GM18511 (cell line): Measurements from ENCODE around the gene SOD3.

Experiments
- ATAC-seq: cut with Tn5 transposase; IDR thresholded peaks from one replicate; pipeline ENCODE4 v1.9.1; 2021; ENCODE audit warnings: mild to moderate bottlenecking, moderate library complexity; ENCODE audit not compliant: unreplicated experiment

The SOD3 gene, protein sequence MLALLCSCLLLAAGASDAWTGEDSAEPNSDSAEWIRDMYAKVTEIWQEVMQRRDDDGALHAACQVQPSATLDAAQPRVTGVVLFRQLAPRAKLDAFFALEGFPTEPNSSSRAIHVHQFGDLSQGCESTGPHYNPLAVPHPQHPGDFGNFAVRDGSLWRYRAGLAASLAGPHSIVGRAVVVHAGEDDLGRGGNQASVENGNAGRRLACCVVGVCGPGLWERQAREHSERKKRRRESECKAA

DNA sequence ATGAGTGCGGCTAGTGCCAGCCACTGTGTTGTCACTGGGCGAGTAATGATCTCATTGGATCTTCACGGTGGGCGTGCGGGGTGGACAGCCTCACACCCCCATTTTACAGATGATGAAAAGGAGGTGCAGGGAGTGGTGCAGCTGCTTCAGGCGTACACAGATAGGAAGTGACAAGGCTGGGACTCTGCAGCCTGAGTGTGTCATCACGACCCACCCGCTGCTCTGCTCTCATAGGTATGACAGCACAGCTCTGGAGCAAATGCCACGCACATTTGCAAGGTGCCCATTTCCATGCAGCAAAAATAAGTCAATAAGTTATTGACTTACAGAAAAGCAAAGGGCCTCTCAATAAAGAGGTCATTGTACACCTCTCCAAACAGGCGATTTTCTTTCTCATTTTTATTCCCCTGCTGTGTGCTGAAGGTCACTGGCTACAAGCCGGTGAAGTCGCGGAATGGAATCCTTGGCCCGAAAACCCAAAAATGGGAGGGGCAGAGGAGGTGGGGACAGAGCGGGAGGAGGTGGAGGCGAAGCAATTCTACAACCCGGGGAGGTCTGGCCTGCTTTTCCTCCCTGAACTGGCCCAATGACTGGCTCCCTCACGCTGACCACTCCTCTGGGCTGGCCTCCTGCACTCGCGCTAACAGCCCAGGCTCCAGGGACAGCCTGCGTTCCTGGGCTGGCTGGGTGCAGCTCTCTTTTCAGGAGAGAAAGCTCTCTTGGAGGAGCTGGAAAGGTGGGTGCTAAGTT lies at the start of gene SOD3:
SOD3 (plus strand) TSS at position 658 of the 750 bp plus-strand sequence. CDS start 3,949 bp downstream, outside the sequence.
- no peak for ATAC-seq

DNA sequence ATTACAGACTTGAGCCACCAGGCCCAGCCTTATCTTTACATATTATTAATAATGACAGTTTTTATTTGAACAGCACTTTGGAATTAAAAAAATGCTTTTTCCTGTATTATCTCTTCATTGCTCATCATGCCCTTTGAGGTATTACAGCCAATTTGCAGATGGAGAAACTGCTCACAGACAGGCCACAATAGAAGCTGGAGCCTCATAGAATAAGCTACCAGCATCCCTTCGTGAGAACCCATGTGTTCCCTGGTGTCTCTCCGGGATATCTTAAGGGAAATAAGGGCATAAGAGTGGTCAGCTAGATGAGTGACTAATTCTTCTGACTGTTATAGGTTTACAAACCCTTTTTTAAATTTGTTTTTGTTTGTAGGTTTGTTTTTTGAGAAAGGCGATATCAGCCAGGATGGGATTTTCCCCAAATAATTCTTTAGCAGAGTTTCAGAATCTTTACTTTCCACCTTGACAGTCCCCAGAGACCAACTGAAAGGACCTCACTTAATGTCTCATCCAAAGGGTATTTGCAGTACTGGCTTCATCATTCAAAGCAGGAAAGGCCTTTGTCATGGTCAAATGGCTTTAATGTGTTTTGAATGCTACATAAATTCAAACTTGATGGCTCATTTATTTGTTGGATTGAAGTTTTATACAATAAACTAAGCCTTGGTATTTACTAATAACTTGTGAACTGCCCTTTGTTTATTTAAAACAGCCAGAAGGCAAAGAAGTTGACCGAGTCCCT lies 48.0 kb upstream of the SOD3 start:
- no peak for ATAC-seq

DNA sequence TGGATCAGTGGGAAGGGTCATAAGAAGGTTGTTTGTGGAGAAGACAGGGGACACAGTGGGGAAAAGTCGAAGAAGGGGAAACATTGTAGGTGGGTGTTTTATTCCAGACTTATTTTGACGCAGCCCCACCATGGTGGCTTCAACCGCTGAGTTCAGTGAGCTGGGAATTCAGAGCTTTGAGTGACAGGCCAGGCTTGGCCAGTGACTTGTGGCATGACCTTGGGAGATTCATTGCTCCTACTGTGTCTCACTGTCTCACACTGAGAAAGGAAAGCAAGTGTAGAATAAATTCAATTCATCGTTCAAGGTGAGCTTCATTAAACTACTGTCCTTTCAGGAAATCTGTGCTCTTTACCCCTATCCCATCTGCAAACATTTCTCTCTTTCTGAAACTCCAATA lies 47.4 kb upstream of the SOD3 start:
- ATAC-seq: no peak

DNA sequence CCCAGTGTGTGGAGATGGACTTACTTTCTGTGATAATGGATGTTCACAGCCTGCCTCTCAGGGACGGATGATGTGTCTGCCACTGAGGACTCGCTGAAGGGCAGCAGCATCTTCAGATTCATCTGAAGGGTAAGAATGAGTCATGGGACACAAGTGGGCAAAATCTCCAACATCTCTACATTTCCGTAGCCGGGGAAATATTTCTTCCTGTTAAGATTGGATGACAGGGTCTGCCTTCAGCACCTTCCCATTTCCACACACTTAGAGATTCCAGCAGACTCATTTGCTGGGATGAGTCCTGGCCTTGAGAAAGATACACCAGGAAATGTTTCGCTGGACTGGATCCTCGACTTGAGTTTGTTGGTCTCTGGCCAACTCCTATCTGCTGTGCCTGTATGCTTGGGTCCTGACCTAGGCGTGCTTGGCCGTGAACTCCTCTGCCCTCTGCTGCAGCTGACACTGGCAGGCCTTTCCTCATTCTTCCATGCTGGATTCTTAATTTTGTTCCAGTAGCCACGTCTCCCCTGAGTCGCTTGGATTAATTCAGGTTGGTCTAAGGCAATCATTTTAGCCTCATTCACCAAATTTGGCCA lies 46.5 kb upstream of the SOD3 start:
- no peak for ATAC-seq

DNA sequence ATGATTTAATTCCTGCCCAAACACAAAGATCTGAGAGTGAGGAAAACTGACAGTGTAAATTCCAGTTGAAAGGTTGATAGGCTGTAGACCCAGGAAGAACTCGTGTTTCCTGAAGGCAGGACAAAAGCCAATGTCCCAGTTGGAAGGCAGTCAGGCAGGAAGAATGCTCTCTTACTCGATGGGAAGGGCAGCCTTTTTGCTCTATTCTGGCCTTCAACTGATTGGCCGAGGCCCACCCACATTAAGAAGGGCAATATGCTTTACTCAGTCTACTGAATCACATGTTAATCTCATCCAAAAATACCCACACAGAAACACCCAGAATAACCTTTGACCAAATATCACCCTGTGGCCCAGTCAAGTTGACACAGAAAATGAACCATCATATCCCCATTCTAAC lies 45.3 kb upstream of the SOD3 start:
- no peak for ATAC-seq

DNA sequence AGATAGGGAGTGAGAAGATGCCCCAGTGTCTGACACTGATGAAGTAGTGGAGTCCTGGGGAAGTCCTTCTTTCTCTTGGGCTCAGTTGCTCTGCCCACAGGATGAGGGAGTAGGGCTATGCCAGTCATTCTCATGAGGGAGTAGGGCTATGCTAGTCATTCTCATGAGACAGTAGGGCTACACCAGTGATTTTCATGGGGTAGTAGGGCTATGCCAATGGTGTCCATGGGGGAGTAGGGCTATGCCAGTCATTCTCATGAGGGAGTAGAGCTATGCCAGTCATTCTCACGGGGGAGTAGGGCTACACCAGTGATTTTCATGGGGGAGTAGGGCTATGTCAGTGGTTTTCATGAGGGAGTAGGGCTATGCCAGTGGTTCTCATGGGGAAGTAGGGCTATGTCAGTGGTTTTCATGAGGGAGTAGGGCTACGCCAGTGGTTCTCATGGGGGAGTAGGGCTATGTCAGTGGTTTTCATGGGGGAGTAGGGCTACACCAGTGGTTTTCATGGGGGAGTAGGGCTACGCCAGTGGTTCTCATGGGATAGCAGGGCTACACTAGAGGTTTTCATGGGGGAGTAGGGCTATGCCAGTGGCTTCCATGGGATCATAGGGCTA lies 43.3 kb upstream of the SOD3 start:
- no peak for ATAC-seq

DNA sequence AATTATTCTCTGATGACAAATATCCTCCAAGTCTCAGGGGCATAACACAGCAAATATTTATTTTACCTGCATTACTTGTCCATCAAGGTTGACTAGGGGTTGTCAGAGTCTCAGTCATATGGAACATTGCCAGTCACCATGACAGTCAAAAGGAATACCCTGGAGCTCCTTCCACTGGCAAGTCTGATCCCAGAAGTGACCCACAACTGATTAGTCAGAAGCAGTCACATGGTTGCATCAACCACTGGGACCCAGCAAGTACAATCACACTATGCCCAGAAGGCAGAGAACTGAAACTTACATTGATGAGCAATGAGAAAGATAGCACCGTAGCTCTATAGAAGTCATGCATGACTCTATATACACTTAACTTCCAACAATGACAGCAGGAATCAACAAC lies 41.9 kb upstream of the SOD3 start:
- ATAC-seq: peak; percentile 90

DNA sequence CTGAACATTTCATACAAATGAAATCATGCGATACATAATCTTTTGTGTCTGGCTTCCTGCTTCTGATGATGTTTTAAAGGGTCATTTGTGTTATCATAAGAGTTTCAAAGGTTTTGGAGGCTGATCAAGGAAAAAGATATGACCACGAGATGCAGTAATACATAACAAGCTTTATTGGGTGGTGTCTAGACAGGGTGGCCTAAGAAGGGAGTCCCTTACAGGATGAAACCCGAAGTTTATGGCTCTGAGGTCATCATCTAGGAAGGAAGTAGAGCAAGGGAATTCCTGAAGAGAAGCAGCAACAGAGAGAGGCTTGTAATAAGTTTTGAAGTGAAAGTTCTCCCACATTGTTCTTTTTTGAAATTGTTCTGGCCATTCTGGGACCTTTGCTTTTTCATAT lies 40.8 kb upstream of the SOD3 start:
- no peak for ATAC-seq

DNA sequence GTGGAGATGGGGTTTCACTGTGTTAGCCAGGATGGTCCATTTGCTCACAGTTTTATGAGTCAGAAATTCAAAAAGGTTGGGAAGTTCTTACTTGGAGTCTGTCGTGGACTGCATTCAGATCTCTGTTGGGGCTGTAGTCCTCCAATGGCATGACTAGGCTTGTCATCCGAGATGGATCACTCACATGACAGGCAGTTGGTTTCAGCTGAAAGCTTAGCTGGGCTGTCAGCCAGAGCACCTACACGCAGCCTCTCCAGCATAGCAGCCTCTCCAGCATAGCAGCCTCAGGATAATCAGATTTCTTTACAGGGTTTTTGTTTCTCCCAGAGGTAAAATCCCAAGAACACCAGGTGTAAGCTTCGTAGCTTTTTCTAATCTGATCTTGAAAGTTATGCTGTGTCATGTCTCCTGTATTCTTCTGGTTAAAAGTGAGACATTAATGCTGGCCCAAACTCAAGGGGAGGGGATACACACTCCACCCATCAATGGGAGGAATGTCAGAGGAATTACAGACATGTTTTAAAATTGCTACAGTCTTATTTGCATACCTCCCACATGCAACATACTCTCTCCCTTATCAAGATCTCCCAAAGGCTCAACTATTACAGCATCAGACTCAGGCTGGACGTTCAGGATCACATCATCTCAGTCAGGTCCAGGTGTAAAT lies 31.6 kb upstream of the SOD3 start:
- ATAC-seq: no peak

DNA sequence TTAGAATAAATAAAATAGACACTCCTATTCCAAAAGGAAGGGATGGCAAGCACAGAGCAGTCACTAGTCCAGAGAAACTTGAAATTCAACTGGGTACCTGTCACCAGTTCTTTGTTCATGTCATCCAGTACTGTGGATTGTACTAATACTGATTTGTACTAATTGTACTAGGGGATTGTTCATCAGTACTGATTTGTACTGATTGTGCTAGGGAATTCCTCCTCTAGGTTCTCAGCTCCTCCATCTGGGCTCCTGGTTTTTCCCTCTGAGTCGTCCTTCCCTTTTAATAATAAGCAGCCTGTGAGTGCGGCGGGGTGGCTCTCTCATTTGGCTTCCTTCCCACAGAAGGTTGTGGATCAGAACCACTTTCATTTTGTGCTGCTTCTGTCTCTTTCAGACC lies 31.0 kb upstream of the SOD3 start:
- ATAC-seq: no peak

DNA sequence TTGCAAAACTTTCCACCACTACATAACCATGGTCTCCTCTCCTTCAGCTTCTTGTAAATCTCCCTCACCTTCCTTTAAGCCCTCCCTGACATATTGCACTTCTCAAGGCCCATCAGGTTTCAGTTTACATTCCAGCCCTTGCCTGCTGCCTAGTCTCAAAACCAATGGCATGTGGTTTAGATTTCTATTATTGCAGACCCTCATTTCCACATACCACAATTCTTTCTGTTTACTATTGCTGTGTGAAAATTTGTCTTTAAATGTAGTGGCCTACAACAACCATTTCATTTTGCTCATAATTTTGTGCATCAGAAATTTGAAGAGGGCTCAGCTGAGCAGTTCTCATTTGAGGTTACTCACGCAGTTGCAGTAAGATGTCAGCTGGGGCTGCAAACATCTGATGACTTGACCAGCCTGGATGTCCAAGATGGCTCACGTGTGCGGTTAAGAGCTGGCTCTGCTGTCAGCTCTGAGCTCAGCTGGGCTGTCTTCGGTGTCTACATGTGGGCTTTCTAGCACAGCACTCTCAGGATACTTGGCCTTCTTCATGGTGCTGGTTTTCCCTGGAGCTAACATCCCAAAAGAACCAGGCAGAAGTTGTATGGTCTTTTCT lies 29.9 kb upstream of the SOD3 start:
- ATAC-seq: no peak

DNA sequence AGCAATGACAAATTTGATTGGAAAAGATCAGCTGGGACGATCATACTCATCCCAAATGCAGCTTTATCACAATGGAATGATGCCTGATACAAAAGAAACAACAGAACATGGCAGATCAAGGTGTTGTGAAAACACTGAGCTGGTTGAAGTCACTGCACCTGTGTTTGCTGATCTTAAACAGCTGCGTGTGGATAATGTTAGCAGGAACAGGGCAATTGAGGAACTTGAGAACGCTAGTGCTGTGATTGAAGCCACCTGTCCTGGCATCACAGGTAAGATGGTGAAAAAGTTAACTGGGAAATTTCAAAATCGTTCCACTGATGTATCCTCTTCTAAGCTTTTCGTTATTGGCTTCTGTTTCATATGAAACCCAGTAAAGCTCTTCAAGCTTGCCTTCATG lies 27.4 kb upstream of the SOD3 start:
- ATAC-seq: peak; percentile 6

DNA sequence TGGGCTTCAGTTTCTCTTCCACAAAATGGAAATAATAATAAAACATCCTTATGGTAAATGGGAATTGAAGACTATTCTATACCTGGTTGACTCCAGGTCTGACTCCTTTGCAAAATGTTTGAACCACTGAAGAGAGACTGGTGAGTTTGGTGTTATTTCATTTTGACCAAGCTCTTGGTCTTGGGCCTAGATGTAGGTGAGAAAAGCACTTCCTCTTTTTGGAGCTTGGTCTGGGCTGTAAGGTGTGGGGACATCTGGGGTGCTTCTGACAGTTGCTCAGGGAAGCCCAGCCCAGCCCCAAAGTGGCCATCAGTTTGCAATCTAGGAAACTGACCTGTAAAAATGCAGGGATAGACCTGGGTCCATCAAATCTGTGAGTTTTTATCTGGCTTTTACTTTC lies 26.8 kb upstream of the SOD3 start:
- peak; percentile 84 for ATAC-seq

DNA sequence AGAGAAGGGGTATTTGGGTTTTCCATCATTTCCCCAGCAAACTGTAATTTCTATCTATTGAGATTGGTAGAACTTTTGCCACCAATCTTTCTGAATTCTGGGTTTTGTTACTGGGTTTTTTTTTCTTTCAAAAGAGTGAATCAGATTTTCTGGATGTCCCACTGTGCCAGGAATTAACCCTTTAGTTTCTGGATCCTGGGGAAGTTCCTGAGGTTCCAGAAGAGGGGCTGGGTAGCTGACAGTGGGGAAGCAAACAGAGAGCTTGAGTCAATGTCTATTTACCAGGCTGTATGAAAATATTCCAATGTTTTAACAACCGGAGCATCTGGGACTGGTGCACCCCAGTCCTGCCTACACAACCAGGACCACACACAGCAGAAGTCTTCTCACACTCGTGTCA lies 25.8 kb upstream of the SOD3 start:
- ATAC-seq: peak; percentile 2

DNA sequence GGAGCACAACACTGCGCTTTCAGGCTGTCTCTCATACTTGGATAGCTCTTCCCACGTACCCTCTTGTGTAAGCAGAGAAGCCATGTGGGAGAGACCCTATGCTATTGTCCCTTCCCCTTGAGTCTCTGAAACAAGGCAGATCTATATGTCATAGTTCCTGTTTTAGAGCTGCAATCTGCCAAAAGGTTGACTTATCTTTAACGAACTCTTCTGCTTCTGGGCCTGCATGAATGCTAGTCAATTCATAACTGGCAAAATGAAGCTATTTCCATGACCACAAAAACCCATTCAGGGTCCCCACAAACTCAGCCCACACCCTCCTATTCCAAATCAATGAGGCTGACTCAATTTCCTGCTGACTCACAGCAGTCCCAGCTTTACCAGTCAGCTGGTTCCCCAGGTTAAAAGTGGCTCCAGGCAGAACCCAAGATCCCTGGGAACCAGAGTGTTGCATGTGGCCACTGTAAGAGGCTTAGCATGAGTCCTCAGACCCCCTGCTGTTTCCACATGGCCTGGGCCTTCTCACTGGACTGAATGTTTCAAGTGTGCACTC lies 25.3 kb upstream of the SOD3 start:
- ATAC-seq: peak; percentile 76

DNA sequence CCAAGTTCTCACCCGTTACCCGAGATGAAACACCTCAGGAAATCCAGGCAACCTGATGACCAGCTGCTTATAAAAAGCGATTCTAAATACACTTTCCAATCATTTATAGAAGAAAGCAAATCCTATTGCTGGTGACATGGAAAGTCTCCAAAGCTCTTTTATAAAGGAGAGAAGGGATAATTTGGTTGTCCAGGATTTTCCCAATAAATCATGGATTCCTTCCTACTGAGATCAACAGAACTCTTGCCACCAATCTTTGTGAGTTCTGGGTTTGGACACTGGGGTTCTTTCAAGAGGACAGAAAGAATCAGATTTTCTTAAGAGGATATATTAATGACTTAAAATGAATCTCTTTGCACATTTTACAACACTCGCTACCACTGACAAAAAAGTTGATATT lies 24.7 kb upstream of the SOD3 start:
- ATAC-seq: no peak

DNA sequence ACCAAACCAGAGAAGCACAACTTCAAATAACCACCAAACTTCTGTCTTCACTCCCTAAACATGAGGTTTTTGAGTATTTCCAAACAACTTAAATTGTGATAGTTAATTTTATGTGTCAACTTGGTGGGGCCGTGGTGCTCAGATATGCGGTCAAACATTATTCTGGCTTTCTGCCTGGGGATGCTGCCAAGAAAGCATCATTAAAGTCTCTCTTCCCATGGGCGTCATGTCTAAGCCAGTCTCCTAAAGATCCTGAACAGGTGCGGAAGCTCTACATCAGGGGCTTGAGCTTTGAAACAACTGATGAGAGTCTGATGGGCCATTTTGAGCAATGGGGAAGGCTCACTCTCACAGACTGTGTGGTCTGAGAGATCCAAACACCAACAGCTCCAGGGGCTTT lies 24.1 kb upstream of the SOD3 start:
- ATAC-seq: no peak

DNA sequence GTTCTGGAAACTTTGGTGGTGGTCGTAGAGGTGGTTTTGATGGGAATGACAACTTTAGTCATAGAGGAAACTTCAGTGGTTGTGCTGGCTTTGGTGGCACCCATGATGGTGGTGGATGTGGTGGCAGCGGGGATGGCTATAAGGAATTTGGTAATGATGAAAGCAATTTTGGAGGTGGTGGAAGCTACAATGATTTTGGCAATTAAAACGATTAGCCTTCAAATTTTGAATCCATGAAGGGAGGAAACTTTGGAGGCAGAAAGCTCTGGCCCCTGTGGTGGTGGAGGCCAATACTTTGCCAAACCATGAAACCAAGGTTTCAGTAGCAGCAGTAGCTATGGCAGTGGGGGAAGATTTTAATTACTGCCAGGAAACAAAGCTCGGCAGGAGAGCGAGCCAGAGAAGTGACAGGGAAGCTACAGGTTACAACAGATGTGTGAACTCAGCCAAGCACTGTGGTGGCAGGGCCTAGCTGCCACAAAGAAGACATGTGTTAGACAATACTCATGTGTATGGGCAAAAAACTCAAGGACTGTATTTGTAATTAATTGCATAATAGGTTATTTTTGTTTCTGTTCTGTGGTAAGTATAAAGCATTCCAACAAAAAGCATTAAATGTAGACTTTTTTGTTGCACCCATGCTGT lies 23.2 kb upstream of the SOD3 start:
- ATAC-seq: no peak

DNA sequence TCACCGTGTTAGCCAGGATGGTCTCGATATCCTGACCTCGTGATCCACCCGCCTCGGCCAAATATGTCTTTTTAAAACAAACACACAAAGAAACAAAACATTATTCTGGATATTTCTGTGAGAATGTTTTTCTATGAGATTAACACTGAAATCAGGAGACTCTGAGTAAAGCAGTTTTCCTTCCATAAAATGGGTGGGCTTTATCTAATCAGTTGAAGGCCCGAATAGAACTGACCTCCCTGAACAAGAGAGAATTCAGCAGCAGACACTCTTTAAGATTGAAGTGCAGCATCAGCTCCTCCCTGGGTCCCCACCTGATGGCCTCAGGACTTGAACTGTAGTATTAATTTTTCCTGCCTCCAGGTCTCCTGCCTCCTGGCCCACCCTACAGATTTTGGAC lies 22.4 kb upstream of the SOD3 start:
- ATAC-seq: no peak
